ENCODE data around the gene DDIT4L. TPM values are rescaled to one million over a fixed set of nuclear protein-coding genes. Genes with fewer than 3 reads are reported as not detected.

The DDIT4L gene
- total RNA-seq, 4 donors from 2014 or later: 0.35 TPM; not detected in 3

GRCh38 chr4:100188829-100189228, 1.4 kb downstream of the DDIT4L start:
- H3K4me3 ChIP-seq: no peak overlapping the region
- H3K4me1 ChIP-seq: peaks cover 0 to 20% (median 3%) of the 10 kb centered on the region in 4 donors
- no peaks in the 10 kb centered on the region for H3K27me3 ChIP-seq
- TF ChIP-seq POLR2A (IDR thresholded peaks at IDR 0.05) (no peak), CTCF (IDR thresholded peaks at IDR 0.05) (no peak)
- DNase-seq: no peak
- no peak overlapping the region for H3K27ac ChIP-seq
- no peaks in the 10 kb centered on the region for H3K36me3 ChIP-seq
- H3K9me3 ChIP-seq: no peaks in the 10 kb centered on the region

GRCh38 chr4:100187781-100188180, 2.5 kb downstream of the DDIT4L start:
- Histone ChIP-seq H3K9me3 (no peaks in the 10 kb centered on the region), H3K4me1 (peaks cover 0 to 20% (median 3%) of the 10 kb centered on the region in 4 donors), H3K36me3 (no peaks in the 10 kb centered on the region), H3K4me3 (no peak overlapping the region), H3K27ac (no peak overlapping the region), H3K27me3 (no peaks in the 10 kb centered on the region)
- TF ChIP-seq CTCF (IDR thresholded peaks at IDR 0.05) (no peak), POLR2A (IDR thresholded peaks at IDR 0.05) (no peak)
- no peak for DNase-seq

DNA sequence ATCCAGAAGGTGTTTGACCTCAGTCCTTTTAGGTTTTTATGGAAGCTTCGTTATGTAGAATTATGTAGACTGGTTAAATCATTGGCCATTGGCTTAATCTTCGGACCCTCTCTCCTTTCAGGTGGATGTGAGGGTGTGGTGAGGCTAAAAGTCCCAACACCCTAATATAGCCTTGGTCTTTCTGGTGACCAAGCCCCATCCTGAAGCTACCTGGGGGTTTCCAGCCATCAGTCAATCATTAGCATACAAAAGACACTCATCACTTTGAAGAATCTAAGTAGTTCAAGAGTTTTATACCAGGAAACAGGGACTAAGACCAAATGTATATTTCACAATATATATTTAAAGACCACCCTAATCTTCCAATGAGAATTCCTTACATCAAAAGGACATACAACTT, 5.5 kb downstream of the DDIT4L start:
- Histone ChIP-seq H3K9me3 (no peaks in the 10 kb centered on the region), H3K4me1 (peaks cover 0 to 7% (median under 1%) of the 10 kb centered on the region in 4 donors), H3K36me3 (no peaks in the 10 kb centered on the region), H3K4me3 (no peak overlapping the region), H3K27me3 (no peaks in the 10 kb centered on the region), H3K27ac (no peak overlapping the region)
- DNase-seq: no peak
- TF ChIP-seq CTCF (IDR thresholded peaks at IDR 0.05) (no peak), POLR2A (IDR thresholded peaks at IDR 0.05) (no peak)

GRCh38 chr4:100177855-100178254, 12.4 kb downstream of the DDIT4L start:
- DNase-seq: no peak
- H3K9me3 ChIP-seq: no peaks in the 10 kb centered on the region

GRCh38 chr4:100177126-100177525, 13.1 kb downstream of the DDIT4L start:
- H3K9me3 ChIP-seq: no peaks in the 10 kb centered on the region
- no peaks in the 10 kb centered on the region for H3K27me3 ChIP-seq
- H3K4me3 ChIP-seq: no peak overlapping the region
- no peak overlapping the region for H3K27ac ChIP-seq
- TF ChIP-seq POLR2A (IDR thresholded peaks at IDR 0.05) (no peak), CTCF (IDR thresholded peaks at IDR 0.05) (no peak)
- no peaks in the 10 kb centered on the region for H3K4me1 ChIP-seq
- DNase-seq: no peak
- H3K36me3 ChIP-seq: no peaks in the 10 kb centered on the region

More at GRCh38 chr4:100177855-100178254, 12.4 kb downstream of the DDIT4L start:
- Histone ChIP-seq H3K4me1 (no peaks in the 10 kb centered on the region), H3K27me3 (no peaks in the 10 kb centered on the region), H3K4me3 (no peak overlapping the region), H3K27ac (no peak overlapping the region), H3K36me3 (no peaks in the 10 kb centered on the region)
- TF ChIP-seq CTCF (IDR thresholded peaks at IDR 0.05) (no peak), POLR2A (IDR thresholded peaks at IDR 0.05) (no peak)

GRCh38 chr4:100175858-100176257, 14.4 kb downstream of the DDIT4L start:
- Histone ChIP-seq H3K4me1 (no peaks in the 10 kb centered on the region), H3K27me3 (no peaks in the 10 kb centered on the region), H3K36me3 (no peaks in the 10 kb centered on the region), H3K4me3 (no peak overlapping the region), H3K9me3 (no peaks in the 10 kb centered on the region), H3K27ac (no peak overlapping the region)
- TF ChIP-seq POLR2A (IDR thresholded peaks at IDR 0.05) (no peak), CTCF (IDR thresholded peaks at IDR 0.05) (no peak)
- DNase-seq: no peak

Measured in Peyer's patch (tissue), 4 donors.